HG02884 (cell line): ENCODE results near the gene IL12A.

Source experiments
- ATAC-seq: cut with Tn5 transposase; IDR thresholded peaks from one replicate; pipeline ENCODE4 v1.9.1; 2021; ENCODE audit warnings: mild to moderate bottlenecking, moderate library complexity; ENCODE audit not compliant: unreplicated experiment

IL12A gene

DNA sequence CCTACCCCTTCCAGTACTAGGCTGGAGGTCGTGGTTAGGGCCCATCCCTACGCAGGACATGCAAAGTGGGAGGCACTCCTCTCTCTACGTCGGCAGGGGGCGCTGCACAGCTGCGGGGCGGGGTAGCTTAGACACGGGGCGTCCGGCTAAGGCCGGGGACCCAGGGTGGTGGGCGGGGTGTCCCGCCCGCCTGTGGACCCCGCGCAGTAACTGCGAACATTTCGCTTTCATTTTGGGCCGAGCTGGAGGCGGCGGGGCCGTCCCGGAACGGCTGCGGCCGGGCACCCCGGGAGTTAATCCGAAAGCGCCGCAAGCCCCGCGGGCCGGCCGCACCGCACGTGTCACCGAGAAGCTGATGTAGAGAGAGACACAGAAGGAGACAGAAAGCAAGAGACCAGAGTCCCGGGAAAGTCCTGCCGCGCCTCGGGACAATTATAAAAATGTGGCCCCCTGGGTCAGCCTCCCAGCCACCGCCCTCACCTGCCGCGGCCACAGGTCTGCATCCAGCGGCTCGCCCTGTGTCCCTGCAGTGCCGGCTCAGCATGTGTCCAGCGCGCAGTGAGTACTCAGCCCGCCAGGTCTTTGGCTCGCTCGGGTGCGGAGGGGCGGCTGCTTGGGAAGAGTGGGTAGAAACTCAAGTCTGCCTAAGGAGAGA is at the start of gene IL12A:
TSS of gene IL12A (plus strand) at position 219 of the 655 bp plus-strand sequence.
- ATAC-seq, result peak; percentile 91

DNA sequence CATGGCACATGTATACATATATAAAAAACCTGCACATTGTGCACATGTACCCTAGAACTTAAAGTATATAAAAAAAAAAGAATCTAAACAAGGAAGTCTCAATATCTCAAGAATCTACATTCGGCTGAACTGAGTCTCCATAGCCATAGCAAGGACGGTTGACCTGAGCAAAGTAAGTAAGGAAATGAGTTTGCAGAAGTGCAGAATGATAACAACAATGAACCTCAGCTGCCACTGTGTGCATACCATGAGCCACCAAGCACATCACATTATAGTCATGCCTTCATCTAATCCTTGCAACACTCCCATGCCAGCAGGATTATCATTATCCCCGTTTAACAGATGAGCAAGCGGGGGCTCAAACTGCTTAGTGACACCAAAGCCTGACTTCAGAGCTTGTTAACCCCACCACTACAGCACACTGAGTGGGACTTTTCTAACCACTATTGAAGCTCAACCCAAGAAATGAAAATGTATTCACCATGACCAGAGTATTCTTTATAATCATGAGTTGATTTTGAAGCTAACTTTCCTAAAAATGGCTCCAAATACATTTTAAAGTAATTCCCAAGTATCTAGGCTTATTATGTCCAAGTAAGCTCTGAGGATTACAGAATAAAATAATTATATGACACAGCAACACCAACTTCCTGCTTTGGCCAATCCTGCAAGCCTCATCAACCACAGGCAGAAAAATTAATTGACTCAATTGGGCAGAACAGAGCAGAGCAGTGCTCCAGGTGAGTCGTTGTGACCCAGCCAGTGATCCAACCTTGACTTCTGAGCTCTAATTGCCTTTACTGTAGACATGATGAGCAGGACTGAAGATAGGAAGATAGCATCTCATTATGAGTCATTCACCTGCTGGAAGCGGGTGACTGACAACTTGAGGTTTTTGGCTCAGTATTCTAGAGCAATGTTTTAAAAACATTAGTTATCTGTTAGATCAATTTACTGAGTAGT is 47.3 kb upstream of the IL12A start:
- ATAC-seq, result peak; percentile 84

DNA sequence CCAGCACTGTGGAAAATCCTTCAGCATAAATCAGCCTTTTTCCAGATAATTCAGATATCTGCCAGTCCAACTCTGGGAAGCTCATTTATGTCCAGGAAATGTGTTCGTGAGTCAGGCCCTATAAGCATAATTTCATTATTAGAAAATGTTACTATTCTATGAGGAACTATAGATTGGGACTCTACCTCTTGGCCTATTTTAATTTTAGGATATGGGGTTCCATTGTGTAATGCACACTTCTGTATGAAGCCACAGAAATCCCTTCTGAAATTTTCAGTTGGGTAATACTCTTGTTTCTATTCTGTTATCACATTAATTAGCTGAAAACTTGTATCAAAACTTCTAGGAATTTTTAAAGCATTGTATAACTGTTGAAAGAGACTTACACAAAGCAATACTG is 43.9 kb upstream of the IL12A start:
- no peak for ATAC-seq

DNA sequence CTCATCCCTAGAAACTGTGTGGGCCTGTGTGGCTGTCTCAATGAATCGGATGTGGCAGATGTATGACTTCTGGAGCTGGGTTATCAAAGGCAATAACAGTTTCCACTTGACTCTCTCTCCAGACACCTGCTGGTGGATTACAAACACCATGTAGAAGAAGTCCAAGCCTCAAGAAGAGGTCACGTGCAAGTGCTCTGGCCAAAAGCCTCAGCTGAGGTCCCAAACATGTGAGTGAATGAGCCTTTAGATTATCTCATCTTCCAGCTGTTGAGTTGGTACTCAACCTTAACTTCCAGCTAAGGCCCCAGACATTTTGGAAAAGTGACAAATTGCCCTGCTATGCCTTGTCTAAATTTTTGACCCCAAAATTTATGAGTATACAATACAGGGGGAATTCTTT is 42.7 kb upstream of the IL12A start:
- ATAC-seq, result no peak

DNA sequence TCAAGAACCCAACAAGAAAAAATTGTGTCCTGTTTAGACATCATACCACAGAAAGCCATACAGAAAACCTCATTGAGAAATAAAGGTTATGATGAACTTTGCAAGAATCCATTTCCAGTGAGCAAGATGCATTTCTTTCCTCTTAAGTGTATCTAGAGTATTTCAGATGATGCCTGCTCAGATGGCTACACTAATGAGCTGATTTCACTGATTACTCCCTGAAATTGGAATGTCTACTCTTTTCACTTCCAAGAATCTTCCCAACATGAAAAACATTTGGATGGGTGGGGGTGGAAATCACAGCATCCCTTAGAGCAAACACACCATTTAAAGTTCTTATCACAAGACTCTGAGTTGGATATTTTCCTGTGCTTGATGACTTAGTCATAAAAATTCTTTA is 41.4 kb upstream of the IL12A start:
- ATAC-seq, result no peak

DNA sequence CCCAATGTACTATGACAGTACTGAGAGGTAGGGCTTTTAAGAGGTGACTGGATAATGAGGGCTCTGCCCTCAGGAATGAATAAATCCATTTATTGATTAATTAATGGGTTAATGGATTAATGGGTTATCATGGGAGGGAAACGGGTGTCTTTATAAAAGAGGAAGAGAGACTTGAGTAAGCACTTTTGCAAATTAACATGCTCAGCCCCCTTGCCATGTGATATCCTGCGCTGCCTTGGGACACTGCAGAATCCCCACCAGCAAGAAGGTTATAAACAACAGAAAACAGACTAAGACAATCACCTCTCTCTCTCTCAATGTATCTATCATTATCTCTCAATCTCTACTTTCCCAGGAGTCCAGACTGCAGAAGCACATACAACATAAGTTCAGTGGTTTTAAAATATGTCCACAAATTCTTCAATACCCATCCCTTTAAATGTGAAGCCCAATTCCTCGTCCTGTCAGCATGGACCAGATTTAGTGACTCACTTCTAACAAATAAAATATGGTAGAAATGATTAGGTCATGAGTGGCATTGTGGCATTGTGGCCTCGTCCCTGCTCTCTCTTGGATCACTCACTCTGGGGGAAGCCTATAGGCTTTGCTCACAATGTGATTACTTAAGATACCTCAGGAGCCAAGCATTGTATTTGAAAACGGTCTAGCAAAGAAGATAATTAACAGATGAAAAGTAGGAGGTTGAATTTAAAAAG is 40.0 kb upstream of the IL12A start:
- no peak for ATAC-seq

DNA sequence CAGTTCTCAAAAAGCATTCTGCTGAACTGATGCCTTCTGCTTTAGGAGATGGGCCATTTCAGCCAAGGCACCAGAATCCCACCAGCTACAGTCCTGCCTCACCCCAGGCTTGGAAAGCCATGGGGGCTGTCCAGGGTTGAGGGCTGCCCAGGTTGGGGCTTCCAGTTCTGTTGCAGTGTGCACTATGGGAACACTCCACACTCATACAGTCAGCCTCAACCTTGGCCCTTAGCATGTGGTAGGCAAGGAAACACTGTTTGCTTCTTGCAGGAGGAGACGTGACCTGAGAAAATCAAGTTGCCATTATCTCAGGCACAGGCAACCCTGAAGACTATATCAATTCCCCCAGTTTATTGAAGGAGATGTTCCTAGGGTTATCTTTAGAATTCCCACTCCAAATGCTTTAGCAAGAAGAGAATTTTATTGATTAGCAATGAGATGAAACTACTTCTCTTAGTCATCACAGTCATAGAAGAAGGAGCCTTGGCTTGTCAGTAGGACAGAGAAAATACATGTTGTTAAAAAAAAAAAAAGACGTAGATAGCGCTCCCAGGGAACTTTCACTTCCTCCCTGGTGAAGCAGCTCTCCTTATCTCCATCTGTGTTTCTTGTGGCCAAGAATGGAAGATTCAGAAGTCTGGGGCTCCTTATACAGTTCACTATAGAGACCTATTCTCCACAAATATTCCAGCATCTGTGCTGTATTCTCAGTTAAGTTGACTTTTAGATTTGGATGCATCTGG is 38.3 kb upstream of the IL12A start:
- peak; percentile 91 for ATAC-seq

DNA sequence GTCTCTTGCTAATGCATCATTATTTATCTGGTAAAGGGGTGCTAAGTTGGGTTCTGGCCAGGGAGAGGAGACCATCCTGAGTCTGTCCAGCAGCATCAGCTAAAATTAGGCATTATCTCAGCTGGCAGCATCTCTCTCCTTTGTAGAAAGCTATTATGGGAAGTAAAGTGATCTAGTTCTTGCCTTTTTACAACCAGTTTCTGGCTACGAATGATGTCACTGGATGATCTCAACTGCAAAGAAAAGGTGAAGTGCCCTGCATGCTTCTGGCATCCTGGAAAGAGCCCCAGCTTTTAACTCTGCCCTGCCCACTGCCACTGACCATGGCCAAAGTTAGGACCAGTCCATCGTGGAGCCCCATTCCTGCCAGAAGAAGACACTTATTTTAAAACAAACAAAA is 37.1 kb upstream of the IL12A start:
- no peak for ATAC-seq

DNA sequence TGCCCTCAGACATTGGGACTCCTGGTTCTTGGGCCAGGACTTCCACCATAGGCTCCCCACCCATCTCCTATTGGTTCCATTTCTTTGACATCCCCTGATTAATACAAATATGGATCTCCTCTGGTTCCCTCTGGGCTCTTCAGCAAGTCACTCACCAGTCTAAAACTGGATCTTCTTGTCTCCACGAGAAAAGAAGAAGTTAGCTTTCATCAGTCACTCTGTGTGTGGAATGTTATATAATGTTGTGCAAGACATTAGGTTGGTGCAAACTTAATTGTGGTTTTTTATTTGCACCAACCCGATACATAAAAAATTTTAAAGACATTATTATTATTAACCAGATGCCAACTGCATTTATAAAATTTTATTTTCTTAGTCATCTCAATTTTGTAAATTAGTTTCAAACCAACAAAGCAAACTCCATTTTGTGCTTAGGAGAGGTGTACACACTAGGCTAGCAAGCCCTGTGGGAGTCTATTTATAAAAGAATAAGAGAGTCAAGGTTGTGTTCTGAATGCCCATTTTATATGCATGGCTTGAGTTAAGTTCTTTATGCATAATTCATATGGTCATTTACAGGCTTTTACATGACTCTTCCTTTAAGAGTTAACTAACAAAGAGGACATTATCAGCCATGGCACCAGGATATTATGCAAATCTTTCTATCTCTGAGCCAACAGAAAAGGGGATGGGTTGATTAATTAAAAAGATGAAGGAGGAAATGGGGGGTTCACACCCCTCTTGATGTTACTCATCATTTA is 35.1 kb upstream of the IL12A start:
- no peak for ATAC-seq

DNA sequence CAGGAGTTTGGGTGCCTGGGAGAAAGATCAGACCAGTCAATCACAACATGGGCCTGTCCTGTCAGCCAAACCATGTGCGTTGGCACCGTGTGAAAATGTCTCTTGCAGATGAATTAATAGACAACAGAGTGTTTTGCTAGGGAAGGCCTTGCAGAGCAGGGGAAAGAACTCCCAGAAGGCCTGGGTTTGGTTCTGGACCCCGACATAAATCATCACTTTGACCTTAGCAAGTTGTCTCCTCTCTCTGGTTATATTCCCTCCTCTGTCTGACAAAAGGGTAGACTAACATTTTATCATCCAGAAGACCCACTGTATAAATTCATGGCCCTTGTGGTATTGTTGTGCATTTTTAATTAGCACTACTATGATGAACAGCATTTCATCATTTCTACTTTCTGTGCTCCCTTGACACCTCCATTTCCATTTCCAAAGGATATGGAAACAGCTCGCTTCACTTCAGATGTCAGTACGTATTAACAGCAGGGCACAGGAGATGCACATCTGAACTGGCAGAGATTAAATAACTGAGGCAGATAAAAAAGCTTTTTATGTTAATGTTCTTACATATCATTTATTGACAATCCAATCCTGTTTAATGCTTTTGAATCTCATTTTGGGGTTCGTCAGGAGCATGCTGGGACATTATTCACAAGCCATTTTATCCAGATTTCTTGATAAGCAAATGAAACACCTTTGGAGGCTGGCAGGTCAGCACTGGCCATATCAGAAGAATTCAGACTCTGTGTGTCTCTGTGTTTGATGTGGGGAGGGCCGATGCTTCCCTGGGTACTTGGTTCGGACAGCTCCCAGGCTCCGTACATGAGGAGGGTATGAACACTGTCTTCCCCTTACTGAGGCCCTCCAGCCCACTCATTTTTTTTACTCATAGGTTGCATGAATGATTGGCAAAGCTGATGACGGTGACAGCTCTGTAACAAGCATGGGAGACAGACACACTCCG is 28.2 kb upstream of the IL12A start:
- ATAC-seq, result no peak

DNA sequence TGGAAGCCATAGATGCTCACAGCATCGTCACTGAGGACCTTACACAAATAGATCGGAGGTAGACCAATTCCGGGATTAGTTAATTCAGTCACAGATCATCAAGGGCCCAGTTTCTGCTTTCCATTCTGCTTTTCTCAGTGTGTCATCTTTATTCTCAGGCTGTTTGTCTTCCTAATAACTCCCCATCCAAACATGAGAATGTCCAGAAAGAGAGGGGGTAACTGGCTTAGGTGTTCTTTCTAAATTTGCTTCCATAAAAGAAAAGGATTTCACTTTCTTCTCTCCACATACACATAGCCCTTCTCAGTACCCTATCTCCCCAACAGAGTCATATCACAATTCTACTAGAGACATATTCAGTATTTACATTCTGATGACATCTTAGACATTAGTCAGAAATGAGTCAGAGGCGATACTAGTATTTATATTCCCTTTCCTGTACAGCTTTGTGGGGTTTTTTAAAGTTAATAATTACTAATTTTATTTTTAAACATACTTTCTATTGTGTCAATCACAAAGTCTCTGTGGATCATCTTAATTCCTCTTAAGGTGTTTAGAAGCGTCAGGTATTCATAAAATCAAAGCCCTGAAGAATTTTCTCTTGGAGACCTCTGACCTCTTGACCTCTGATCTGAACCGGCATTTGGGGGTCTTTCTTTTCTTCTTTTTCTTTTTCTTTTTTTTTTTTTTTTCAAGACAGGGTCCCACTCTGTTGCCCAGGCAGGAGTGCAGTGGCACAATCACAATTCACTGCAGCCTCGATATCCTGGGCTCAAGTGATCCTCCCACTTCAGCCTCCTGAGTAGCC is 24.3 kb upstream of the IL12A start:
- ATAC-seq, result peak; percentile 99

DNA sequence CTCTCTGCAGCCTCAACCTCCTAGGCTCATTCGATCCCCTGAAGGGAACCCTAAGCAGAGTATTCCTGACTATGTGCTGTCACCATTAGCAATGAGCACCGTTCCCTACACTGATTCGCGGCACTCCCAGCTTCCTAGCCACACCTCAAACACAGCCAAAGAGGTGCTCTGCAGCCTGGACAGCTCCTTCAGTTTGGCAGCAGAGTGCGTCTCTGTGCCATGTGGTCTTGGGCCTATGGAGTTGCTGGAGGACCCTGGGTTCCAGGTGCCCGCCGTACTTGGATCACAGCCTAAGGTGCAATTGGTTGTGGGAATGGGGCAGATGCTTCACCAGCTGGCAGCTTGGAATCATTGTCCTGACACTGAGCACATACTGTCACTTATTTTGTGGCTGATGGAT is 17.3 kb upstream of the IL12A start:
- ATAC-seq, result no peak

DNA sequence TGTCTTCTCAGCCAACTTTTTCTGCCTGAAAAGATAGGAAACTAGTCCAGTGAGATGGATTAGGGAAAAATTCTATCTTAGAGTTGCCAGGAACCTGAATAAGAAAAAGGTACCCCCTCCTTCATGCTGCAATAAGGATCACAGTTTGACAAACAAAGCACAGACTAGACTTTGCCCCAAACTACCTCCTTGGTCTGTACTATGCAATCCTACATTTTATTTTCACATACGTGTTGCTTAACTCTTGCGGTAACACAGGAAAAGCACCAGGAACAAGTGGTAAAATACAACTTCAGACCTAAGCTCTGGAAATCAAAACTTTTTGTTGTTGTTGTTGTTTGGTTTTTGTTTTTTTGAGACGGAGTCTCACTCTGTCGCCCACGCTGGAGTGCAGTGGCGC is 11.3 kb upstream of the IL12A start:
- ATAC-seq, result no peak

DNA sequence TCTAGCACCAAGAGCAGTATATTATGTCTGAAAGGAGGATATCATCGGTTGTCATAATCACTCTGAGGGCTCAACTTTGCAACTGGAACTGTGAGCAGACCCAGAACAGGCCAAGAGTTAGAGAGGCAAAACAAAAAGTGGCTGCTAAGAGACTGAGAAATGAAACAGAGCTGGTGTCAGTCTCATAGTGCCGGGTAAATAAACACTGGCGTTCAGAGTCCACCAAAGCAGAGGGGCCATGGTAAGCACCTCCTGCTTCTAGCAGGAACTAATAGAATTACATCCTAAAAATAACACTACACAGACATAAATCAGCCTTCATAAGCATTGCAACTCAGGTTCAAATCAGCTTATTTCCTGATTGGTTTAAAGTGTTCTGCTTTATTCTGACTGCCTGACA is 10.3 kb upstream of the IL12A start:
- ATAC-seq, result peak; percentile 86

DNA sequence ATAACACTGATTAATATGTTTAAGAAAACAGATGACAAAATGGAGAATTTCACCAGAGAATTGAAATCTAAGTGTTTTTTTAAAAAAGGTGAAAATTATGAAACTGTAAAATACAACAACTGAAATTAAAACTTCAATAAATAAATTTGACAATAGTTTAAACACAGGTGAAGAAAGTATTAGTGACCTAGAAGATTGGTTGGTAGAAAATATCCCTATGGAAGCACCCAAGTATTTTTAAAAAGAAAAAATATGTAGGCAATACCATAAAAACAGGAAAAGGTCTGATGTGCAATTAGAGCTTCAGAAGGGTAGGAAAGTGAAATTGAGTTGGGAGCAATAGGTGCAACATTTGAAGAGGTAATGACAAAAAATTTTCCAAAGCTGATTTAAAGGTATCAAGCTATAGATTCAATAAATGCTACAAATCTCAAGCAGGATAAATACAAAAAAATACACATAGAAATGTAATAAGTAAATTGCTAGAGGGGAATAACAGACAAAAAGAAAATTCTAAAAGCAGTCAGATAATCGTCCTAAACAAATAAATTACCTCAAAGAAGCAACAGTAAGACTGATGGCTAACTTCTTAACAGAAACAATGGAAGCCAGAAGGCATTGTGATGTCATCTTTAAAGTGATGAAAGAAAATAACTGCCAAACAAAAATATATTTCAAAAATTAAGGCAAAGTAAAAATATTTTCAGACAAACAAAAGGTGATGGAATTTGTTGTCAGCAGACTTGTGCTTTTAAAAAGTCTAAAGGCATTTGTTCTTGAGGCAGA is 9.5 kb upstream of the IL12A start:
- ATAC-seq, result no peak

DNA sequence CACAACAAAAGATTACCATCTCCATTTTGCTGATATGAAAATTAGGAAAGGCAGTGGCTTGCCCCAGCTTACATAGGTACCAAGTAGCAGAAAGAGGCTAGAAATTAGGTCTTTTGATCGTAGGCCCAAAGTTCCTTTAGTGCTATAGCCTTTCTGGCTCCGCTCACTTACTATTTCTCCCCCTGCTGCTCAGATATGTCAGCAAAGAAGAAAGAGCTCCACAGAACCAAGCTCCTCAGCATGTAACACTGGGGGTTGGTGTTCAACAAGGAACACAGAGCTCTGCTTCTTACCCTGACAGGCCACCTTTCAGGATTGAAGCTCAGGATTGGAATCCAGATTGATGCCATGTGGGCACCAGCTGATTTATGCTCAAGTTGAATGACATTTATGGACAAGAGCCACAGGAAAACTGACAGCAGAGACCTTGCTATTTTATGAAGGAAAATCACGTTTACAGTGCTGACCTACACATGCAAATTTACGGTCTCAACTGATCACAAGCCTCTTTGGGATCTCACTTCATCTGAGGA is 6.1 kb upstream of the IL12A start:
- ATAC-seq, result no peak

DNA sequence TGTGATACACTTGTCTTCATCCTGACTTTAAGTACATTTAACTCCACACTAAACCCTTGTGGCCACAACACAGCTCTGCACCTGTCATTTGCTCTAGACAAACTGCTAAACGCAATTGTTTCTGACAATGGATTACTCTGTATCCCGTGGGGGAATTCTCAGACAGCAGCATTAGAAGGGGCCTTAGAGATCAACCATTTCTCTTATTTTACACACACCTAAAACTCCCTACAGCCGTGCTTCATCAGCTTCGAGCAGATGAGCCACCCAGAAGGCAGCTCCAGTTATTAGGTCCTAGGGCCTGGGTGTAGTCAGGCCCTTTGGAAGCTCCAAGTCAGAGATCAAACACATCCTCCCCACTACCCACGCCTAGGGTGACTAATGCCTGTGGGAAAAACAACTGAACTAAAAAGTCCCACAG is 1.3 kb upstream of the IL12A start:
- no peak for ATAC-seq
